HG03571 (cell line): ENCODE results near the gene ABAT.
"Not testable (repeated sequence)": the region's sequence is repeated elsewhere in the genome, so short reads cannot be mapped to it uniquely, and the experiment has no call there.

Experiments used
- ATAC-seq: cut with Tn5 transposase; IDR thresholded peaks from one replicate; pipeline ENCODE4 v1.9.1; 2021; ENCODE audit not compliant: unreplicated experiment

The ABAT gene

DNA sequence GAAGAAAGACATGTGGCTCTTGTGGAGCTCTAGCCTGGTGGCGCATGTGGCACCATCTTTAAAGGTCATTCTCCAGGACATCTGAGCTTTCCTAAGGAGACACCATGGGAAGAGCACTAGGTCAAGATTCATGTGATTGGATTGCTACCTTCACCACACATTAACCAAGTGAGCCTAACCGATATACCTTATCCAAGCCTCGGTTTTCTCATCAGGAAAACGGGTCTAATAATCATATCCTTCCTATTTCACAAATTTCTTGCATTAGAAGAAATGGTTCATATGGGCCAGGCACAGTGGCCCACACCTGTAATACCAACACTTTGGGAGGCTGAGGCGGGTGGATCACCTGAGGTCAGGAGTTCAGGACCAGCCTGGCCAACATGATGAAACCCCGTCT, 64.7 kb downstream of the ABAT start:
- no peak for ATAC-seq

GRCh38 chr16:8739989-8740704, 65.7 kb downstream of the ABAT start:
- no peak for ATAC-seq

DNA sequence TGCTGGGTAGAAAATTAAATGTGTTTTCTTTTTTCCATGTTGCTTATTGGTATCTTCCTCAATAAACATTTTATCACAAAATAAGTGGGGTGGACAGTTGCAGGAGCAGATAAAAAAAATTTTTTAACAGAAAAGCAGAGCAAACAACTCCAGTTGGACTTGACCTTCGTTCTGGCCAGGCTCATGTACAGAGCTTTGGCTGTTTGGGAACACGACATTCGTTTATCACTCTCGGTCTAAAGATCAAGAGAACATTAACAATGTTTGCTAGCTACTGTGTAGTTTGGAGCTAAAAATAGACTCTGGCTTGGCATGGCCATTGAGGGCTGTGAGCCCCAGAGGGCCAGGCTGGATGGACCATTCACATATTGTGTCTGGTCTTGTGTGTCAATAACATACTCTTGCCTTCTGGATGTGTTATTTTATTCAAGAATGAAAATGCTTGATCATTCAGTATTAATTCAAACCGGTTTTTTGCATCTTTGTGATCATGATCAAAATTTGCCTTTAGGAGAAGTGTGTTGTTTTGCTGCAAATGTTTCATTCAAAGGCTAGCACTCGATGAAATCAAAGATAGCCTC, 66.4 kb downstream of the ABAT start:
- ATAC-seq: no peak

DNA sequence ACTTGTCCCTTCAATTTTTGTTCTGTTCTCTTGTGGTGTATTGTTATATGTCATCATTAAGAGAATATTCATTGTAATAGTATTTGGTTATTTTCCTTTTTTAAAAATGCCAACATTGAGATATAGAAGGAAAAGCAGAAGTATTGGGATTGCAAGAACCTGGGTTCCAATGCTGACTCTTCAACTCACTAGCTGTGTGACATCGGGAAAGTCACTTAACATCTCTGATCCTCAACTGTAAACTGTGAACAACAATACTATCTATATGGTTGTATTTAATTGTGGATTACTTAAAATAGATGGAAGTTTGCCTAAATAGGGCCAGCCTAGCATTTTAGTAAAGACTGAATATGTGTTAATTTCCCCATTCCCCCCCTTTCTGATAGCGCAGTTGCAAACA, 67.2 kb downstream of the ABAT start:
- no peak for ATAC-seq

GRCh38 chr16:8742068-8742467, 67.7 kb downstream of the ABAT start:
- ATAC-seq: no peak

DNA sequence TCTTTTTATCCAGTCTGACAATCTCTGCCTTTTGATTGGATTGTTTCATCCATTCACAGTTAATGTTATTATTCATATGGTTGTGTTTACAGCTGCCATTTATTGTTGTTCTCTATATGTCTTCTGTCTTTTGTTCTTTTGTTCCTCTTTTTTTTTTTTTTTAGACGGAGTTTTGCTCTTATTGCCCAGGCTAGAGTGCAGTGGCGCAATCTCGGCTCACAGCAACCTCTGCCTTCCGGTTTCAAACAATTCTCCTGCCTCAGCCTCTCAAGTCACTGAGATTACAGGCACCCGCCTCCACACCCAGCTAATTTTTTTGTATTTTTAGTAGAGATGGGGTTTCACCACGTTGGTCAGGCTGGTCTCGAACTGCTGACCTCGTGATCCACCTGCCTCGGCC, 74.5 kb downstream of the ABAT start:
- ATAC-seq: not testable (repeated sequence)

DNA sequence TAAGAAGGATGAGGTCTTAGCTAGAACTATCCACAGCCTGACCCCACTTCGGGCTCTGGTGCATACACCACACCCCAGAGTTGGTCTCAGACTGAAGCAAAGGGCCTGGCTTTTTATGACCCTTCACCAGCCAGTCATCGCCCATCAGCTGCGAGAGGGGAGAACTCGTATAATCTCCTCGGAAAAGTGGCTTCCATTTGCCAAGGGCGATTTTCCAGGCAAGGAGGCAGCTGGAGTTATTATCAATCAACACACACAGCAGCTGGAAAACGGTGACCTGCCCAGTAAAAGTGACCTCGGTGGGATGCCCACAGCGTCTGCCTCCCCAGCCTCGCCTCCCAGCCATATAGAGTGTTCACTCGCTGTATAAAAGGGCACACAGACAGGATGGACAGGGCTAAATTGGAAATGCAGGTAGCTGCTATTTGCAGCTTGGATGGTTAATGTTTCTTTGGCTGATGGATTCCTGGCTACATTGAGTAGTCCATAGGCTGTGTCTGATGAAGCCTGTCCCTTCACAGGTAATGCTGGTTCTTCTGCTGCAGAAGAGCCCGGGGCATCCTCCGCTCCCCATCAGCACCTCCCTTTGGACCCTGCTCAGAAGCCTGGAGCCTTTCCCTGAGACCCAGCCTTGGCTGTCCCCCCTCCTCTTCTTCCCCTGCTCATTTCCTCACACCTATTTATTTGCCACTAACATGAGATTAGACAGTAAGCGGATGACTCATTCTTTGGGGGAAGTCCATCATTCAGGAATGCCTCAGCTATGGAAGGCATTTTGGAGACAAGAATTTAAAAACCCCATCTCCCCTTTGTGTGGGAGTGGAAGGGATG, 77.3 kb downstream of the ABAT start:
- no peak for ATAC-seq

GRCh38 chr16:8752706-8753105, 78.3 kb downstream of the ABAT start:
- ATAC-seq: no peak

DNA sequence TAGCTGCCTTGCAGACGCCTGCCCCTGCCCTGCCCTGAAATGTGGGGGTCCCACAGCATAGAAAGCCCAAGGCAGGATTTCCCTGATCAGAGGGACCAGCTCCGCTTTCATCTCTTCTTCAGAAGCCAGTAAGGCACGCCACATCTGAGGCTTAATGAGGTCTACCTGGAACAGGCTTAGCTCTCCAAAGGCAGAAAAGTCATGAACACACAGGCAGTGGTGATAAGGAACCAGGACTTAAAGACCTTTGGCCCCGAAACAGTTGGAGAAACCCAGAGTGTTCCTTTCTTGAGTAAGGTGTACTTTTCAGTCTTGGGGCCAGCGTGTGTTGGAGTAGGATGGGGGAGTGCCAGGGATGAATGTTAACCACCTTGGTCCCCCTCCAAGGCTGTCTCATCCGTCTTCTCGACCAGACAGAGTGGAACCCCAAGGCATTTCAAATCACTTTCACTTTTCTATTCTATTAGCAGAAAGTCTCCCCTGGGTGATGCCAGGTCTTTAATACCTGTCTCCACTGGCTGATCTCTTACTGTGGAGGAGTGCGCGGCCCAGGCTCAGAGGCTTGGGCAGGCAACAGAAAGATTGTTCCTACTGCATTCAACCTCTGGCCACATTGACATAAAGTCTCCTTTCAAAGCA, 79.1 kb downstream of the ABAT start:
- ATAC-seq: no peak

DNA sequence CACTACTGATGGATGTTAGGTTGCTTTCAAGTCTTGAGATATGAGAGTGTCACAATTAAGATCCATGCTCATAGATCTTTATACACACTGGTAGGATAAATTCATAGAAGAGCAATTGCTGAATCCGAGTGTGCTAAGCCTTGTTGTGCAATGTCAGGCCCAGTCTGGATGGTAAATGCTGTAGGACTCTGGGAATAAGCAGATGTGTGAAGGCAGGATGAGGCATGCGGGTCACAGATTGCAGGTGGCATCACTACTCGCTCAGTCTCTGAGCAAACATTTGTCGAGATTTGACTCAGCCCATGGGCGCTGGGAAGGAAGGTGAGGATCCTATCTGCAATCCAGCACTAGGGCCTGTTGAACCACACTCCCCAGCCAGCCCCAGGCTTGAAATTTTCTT, 82.3 kb downstream of the ABAT start:
- no peak for ATAC-seq

- ATAC-seq: no peak
These were observed 83.6 kb downstream of the ABAT start for GRCh38 chr16:8758022-8758421.

DNA sequence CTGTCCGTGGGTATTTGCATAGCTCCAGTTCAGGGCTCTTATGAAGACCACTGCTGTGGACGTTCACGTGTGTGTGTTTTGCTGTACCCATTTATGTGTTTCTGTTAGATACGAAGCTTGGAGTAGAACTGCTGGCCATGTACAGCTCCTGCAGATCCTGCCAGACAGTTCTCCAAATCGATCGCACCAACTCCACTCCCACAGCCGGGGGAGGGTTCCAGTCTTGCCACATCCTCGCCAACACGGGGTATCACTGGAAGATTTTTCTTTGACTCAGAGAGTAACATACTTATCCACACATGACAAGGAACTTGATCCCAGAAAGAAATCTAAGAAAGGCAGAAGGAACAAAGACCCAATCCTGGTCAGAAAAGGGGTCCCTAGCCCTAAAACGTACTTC, 85.6 kb downstream of the ABAT start:
- no peak for ATAC-seq

GRCh38 chr16:8761078-8761477, 86.7 kb downstream of the ABAT start:
- ATAC-seq: no peak

DNA sequence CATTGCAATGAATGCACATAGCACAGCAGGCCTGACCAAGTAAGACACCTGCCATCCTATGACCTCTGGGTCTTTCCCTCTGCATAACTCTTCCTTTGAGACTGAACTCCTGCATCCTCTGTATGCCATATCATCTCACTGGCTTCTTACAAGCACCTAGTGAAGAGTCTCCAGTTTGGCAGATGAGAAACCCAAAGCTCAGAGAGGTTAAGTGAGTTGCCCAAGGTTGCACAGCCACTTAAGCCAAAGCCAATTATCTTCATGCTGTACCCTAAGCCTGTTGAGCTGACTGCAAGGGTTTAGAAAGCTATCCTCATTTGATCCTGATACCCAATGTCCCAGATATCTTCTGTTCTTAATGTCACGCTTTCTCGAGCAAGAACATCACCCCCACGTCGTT, 87.8 kb downstream of the ABAT start:
- no peak for ATAC-seq

DNA sequence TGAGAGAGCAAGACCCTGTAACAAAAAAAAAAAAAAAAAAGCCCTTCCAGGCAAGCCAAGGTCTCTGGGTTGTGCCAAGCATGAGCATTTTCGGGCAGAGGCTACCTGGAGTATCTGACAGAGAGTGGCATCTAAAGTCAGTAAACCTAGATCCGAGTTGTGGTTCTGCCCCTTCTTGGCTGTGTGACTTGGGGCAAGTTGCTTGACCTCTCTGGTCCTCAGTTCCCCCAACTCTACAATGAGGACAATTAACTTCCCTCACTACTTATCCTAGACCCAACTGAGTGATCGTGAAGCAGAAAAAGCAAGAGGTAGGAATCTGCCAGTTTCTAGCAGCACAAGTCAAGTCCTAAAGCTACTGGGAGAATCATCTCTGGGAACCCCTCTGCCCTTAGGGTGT, 88.7 kb downstream of the ABAT start:
- ATAC-seq: no peak

DNA sequence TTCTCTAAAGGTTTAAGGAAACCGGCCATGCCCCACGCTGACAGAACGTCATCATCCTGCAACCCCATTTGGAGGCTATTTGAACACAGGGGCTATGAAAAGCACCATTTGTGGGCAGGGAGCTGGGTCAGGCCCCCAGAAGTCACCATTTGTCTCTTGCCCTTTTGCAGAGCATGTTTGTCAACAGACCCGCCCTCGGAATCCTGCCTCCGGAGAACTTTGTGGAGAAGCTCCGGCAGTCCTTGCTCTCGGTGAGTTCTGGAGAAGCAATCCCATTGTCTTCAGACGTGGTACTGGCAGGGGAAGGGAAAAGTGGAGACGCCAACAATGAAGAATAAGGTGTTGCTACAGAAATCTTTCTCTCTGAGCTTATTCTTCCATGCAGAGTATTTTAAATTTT, 89.5 kb downstream of the ABAT start:
- no peak for ATAC-seq

GRCh38 chr16:8764525-8765250, 90.3 kb downstream of the ABAT start:
- ATAC-seq: no peak

GRCh38 chr16:8767176-8767575, 92.8 kb downstream of the ABAT start:
- no peak for ATAC-seq

DNA sequence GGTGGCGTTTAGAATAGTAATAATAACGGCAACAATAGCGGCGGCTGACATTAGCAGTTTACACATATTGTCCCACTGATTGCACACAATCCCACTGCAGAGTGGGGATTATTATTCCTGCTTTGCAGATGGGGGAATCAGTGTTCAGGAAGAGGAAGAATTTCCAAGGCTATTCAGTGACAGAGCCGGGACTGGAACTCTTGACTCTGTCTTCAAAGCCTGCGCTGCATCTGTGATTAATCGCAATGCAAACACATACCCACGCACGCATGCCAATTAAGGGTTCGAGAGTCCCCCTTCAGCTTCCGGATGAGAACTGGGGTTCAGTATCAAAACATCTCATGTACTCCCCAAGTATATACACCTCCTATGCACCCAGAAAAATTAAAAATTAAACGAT, 93.9 kb downstream of the ABAT start:
- no peak for ATAC-seq

- no peak for ATAC-seq
These were observed 94.3 kb downstream of the ABAT start for GRCh38 chr16:8768692-8769091.

GRCh38 chr16:8773537-8773936, 99.1 kb downstream of the ABAT start:
- ATAC-seq: no peak
